Karpas-422 (cell line): Measurements from ENCODE around the gene YJU2. TPM values are rescaled to one million over a fixed set of nuclear protein-coding genes. Genes with fewer than 3 reads are reported as not detected.
A peak's percentile ranks its signal among the peaks of the same experiment; 100 is the strongest.
"Not testable (repeated sequence)": the region's sequence is repeated elsewhere in the genome, so short reads cannot be mapped to it uniquely, and the experiment has no call there.

Experiments
- DNase-seq: peaks from one replicate; pipeline ENCODE4 v3.0.0-alpha.2; 2015
- H2AFZ ChIP-seq: fragments of 200-600 bp; sonication (generic); 2 replicates; pipeline ENCODE4 v1.6.1; 2014; ENCODE audit warnings: antibody characterized with exemption, low read length, mixed read lengths
- H3K27ac ChIP-seq: fragments of 200-600 bp; sonication (generic); 2 replicates; pipeline ENCODE4 v1.5.1; 2014; ENCODE audit warnings: mild to moderate bottlenecking, low read length, moderate library complexity
- H3K27me3 ChIP-seq: fragments of 200-600 bp; sonication (generic); 2 replicates; pipeline ENCODE4 v1.6.1; 2014; ENCODE audit warnings: low read length, mixed read lengths
- H3K36me3 ChIP-seq: fragments of 200-600 bp; sonication (generic); 2 replicates; pipeline ENCODE4 v1.6.1; 2014; ENCODE audit warnings: low read length, mixed read lengths; ENCODE audit not compliant: insufficient read depth
- H3K4me1 ChIP-seq: fragments of 200-600 bp; sonication (generic); 2 replicates; pipeline ENCODE4 v1.6.1; 2014; ENCODE audit warnings: mild to moderate bottlenecking, low read length, mixed read lengths
- H3K4me2 ChIP-seq: fragments of 200-600 bp; sonication (generic); 2 replicates; pipeline ENCODE4 v1.6.1; 2014; ENCODE audit warnings: low read length, low read depth, mild to moderate bottlenecking; ENCODE audit not compliant: poor library complexity, severe bottlenecking
- H3K4me3 ChIP-seq: fragments of 200-600 bp; sonication (generic); 2 replicates; pipeline ENCODE4 v1.5.1; 2014; ENCODE audit warnings: mild to moderate bottlenecking, antibody characterized with exemption, low read length, mixed read lengths
- H3K79me2 ChIP-seq: fragments of 200-600 bp; sonication (generic); 2 replicates; pipeline ENCODE4 v1.6.1; 2014; ENCODE audit warnings: mild to moderate bottlenecking, low read length, mixed read lengths
- H3K9ac ChIP-seq: fragments of 200-600 bp; sonication (generic); 2 replicates; pipeline ENCODE4 v1.6.0; 2014; ENCODE audit warnings: low read length
- H3K9me2 ChIP-seq: fragments of 200-600 bp; sonication (generic), shearing (Covaris generic); replicated peaks from 2 replicates; pipeline ENCODE4 v1.6.0; 2014; ENCODE audit warnings: mild to moderate bottlenecking, low read length, moderate library complexity; ENCODE audit not compliant: insufficient read depth
- H3K9me3 ChIP-seq: fragments of 300-700, 200-600 bp; sonication (generic); 2 replicates; pipeline ENCODE4 v1.6.1; 2014; ENCODE audit warnings: low read length, mixed read lengths
- H4K20me1 ChIP-seq: fragments of 200-600 bp; sonication (generic); 2 replicates; pipeline ENCODE4 v1.6.1; 2014; ENCODE audit warnings: mild to moderate bottlenecking, antibody characterized with exemption, low read length, low read depth; ENCODE audit not compliant: insufficient read depth
- total RNA-seq: library from RNA; depleted of rRNA; stranded (reverse); fragments of >200 nt; shearing (Covaris generic); gene quantifications from 2 replicates; pipeline ENCODE4 v1.2.3, GENCODE V29; 2014; ENCODE audit warnings: low replicate concordance

Gene YJU2
- total RNA-seq, 1 experiment from 2014 or later = 5.6 TPM

- H3K9me2 ChIP-seq, H3K36me3 ChIP-seq, H4K20me1 ChIP-seq, H3K9ac ChIP-seq, H3K9me3 ChIP-seq, H3K27me3 ChIP-seq, DNase-seq, H3K27ac ChIP-seq: not testable (repeated sequence)
- peak overlapping the region; percentile 66 for H3K4me2 ChIP-seq
- peaks cover 14% of the 10 kb centered on the region for H3K4me1 ChIP-seq
- peaks cover 13% of the 10 kb centered on the region for H3K79me2 ChIP-seq
- peak overlapping the region; percentile 76 for H3K4me3 ChIP-seq
- peak overlapping the region; percentile 64 for H2AFZ ChIP-seq
Measured at GRCh38 chr19:4245938-4246337, 942 bp upstream of the YJU2 start.

GRCh38 chr19:4256563-4256962 is 9.7 kb downstream of the YJU2 start:
- Histone ChIP-seq H3K4me2 (no peak overlapping the region), H3K9me3 (no peaks in the 10 kb centered on the region; the same call in 1 of the 2 replicates), H3K27me3 (no peaks in the 10 kb centered on the region), H4K20me1 (no peaks in the 10 kb centered on the region), H3K4me3 (no peak overlapping the region), H3K27ac (no peak overlapping the region), H3K4me1 (no peaks in the 10 kb centered on the region), H3K9me2 (no peaks in the 10 kb centered on the region), H3K79me2 (no peaks in the 10 kb centered on the region), H3K36me3 (peaks cover 33% of the 10 kb centered on the region), H2AFZ (no peak overlapping the region), H3K9ac (no peak overlapping the region)
- DNase-seq = peak; percentile 47

- Histone ChIP-seq H3K79me2 (no peaks in the 10 kb centered on the region), H3K27ac (no peak overlapping the region), H3K9me3 (no peaks in the 10 kb centered on the region; the same call in 1 of the 2 replicates), H3K9ac (no peak overlapping the region), H3K4me2 (no peak overlapping the region), H3K36me3 (peaks cover 29% of the 10 kb centered on the region), H3K4me3 (no peak overlapping the region), H3K4me1 (no peaks in the 10 kb centered on the region), H3K27me3 (no peaks in the 10 kb centered on the region), H2AFZ (no peak overlapping the region), H3K9me2 (no peaks in the 10 kb centered on the region), H4K20me1 (no peaks in the 10 kb centered on the region)
- DNase-seq = no peak
Measured at GRCh38 chr19:4257025-4257424, 10.1 kb downstream of the YJU2 start.

- H4K20me1 ChIP-seq = no peaks in the 10 kb centered on the region
- H3K9me2 ChIP-seq = no peaks in the 10 kb centered on the region
- H3K9ac ChIP-seq = no peak overlapping the region
- no peak for DNase-seq
- no peak overlapping the region for H3K4me3 ChIP-seq
- no peaks in the 10 kb centered on the region for H3K79me2 ChIP-seq
- peaks cover 23% of the 10 kb centered on the region for H3K36me3 ChIP-seq
- H3K4me1 ChIP-seq = no peaks in the 10 kb centered on the region
- H3K27me3 ChIP-seq = no peaks in the 10 kb centered on the region
- H3K9me3 ChIP-seq = no peaks in the 10 kb centered on the region; the same call in 1 of the 2 replicates
- no peak overlapping the region for H3K4me2 ChIP-seq
- H3K27ac ChIP-seq = no peak overlapping the region
- no peak overlapping the region for H2AFZ ChIP-seq
Measured at GRCh38 chr19:4258181-4258580, 11.3 kb downstream of the YJU2 start.

- no peaks in the 10 kb centered on the region for H3K9me3 ChIP-seq
- H3K27me3 ChIP-seq = no peaks in the 10 kb centered on the region
- no peak overlapping the region for H2AFZ ChIP-seq
- no peak overlapping the region for H3K9ac ChIP-seq
- no peaks in the 10 kb centered on the region for H3K79me2 ChIP-seq
- no peaks in the 10 kb centered on the region for H4K20me1 ChIP-seq
- no peak overlapping the region for H3K27ac ChIP-seq
- DNase-seq = no peak
- no peak overlapping the region for H3K4me2 ChIP-seq
- no peak overlapping the region for H3K4me3 ChIP-seq
- H3K36me3 ChIP-seq = peaks cover 10% of the 10 kb centered on the region
- H3K4me1 ChIP-seq = no peaks in the 10 kb centered on the region
- no peaks in the 10 kb centered on the region for H3K9me2 ChIP-seq
Measured at GRCh38 chr19:4260613-4261191, 13.8 kb downstream of the YJU2 start.

- Histone ChIP-seq H4K20me1 (no peaks in the 10 kb centered on the region), H3K9me3 (no peaks in the 10 kb centered on the region), H3K9ac (no peak overlapping the region), H3K9me2 (no peaks in the 10 kb centered on the region), H3K27me3 (no peaks in the 10 kb centered on the region), H2AFZ (no peak overlapping the region), H3K4me3 (no peak overlapping the region), H3K4me1 (no peaks in the 10 kb centered on the region), H3K36me3 (no peaks in the 10 kb centered on the region), H3K27ac (no peak overlapping the region), H3K79me2 (no peaks in the 10 kb centered on the region), H3K4me2 (no peak overlapping the region)
- DNase-seq = no peak
Measured at GRCh38 chr19:4264812-4265211, 17.9 kb downstream of the YJU2 start.

- no peaks in the 10 kb centered on the region for H3K9me3 ChIP-seq
- no peak overlapping the region for H3K9ac ChIP-seq
- no peak overlapping the region for H3K27ac ChIP-seq
- H3K9me2 ChIP-seq = no peaks in the 10 kb centered on the region
- H3K79me2 ChIP-seq = no peaks in the 10 kb centered on the region
- no peaks in the 10 kb centered on the region for H3K27me3 ChIP-seq
- H2AFZ ChIP-seq = no peak overlapping the region
- no peak overlapping the region for H3K4me2 ChIP-seq
- H3K36me3 ChIP-seq = no peaks in the 10 kb centered on the region
- no peaks in the 10 kb centered on the region for H4K20me1 ChIP-seq
- no peak overlapping the region for H3K4me3 ChIP-seq
- no peak for DNase-seq
- H3K4me1 ChIP-seq = no peaks in the 10 kb centered on the region
Measured at GRCh38 chr19:4266253-4267000, 19.5 kb downstream of the YJU2 start.

- Histone ChIP-seq H3K36me3 (no peaks in the 10 kb centered on the region), H3K4me2 (no peak overlapping the region), H3K9ac (no peak overlapping the region), H4K20me1 (no peaks in the 10 kb centered on the region), H3K4me3 (no peak overlapping the region), H3K27ac (no peak overlapping the region), H2AFZ (no peak overlapping the region), H3K4me1 (no peaks in the 10 kb centered on the region), H3K27me3 (no peaks in the 10 kb centered on the region), H3K9me3 (no peaks in the 10 kb centered on the region), H3K9me2 (no peaks in the 10 kb centered on the region), H3K79me2 (no peaks in the 10 kb centered on the region)
- DNase-seq = peak; percentile 86
Measured at GRCh38 chr19:4267101-4267900, 20.4 kb downstream of the YJU2 start.
